GM18870 (cell line): ENCODE measurements around the gene PITPNB.

Experiments used
- ATAC-seq: cut with Tn5 transposase; IDR thresholded peaks from one replicate; pipeline ENCODE4 v1.9.1; 2021; ENCODE audit warnings: moderate library complexity; ENCODE audit not compliant: unreplicated experiment

PITPNB gene

GRCh38 chr22:27835446-27835845 is 83.6 kb downstream of the PITPNB start:
- ATAC-seq, result no peak

DNA sequence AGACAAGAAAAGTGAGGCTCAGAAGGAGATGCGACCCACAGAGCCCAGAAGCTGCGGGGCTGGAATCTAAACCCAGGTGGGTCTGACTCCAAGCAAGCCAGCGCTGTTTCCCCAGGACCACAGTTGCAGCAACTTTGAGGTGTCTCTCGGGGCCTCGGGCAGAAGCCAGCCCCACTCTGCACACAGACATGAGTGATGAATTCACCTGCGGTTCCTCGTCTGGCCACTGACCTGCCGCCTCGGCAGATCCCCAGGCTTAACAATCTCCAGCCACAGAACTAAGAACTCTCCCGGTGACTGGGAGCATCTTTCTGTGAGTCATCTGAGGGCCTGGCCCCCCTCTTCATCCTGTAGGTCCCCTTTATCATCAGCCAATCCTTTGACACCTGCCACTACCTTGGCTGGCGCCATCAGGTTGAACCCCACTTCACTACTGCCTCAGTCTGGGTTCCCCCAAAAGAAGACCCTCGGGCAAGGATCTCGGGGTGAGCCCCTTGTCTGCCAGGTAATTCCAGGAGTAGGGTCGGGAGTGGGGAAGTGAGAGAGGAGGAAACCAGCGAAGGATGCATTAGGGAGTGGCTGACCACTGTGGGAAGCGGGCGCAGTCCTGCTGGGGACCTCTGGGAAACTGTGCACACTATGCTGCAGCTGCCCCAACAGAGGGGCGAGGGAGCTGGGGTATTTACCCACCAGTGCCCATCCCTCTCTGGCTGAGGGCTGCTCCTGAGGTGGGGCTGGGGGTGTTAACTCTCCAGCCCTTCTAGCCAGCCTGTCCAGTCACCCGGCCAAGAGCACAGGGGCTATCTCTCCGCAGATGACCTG is 84.5 kb downstream of the PITPNB start:
- no peak for ATAC-seq

- ATAC-seq, result no peak
These were observed 85.3 kb downstream of the PITPNB start for GRCh38 chr22:27833803-27834202.

DNA sequence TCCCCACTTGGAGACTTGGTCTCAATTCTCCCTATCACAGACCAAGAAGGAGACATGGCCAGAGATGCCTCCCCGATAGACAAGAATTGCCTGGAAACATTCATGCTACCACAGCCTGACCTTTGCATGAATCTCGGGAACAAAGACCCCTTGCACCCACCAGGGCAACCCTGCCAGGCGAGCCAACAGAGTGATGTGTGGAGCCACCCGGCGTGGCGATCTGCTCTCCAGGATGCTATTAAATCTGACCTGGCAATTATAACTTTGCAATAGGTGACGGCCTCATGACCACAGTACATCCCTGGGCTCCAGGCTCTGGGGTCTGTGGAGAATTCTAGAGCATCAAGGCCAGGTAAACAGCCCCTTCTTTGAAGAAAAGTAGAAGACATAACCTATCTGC is 86.5 kb downstream of the PITPNB start:
- ATAC-seq, result no peak

DNA sequence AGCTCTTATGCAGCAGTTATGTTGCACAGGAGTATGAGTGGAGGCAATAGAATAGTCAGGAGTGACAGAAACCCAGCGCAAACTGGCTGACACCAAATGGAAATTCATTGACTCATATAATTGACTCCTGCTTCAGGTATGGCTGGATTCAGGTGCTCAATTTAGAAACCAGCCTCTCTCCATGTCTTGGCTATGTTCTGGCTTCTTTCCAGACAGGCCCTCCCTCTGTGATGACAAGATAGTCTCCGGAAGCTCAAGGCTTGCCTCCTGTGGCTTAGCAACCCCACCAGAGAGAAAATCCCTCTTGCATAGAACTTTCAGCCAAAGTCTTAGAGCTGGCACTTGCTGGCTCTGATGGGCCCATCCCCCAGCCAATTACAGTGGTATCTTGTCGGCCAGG is 89.4 kb downstream of the PITPNB start:
- ATAC-seq, result no peak

DNA sequence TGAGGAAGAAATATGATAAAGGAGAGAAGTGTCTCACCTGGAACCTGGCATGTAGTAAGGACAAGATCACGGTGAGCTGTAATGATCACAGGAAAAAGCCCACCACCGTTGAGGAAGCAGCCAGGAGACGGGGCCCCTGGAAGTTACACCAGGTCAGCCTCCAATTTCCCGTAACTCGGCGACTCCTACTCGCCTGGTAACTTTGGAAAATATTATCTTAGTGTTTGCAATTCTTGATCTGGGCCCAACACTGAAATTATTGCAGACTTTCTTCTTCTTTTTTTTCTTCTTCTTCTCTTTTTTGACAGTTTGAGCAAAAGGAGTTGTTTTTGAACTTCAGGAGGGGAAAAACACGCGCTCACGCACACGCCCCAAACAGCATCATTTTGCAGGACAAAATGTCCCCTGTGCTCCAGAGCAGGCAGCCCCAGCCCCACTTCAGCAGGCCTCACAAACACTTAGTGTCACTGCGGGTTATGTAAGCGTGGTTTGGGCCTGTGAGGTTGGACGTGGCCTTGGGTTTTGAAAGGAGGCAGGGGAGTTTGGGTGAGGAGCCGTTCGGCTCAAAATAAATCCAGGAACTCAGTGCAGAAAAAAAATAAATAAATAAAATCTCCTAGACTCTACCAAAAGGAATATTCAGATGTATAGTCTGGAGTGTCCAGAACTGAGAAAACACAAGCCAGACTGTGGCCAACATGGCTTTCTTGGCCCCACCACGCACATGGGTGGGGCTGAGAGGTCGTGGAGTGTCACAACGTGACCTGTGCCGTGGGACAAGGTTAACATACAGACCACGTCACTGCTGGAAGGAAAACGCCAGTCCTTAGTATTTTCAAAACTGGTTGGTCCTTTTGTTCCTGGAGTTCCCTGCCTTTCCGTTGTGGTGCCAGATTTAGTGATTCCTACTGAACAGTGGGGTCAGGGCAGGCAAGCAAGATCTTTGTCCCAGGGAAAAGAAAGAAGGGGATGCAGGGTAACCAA is 91.2 kb downstream of the PITPNB start:
- no peak for ATAC-seq

DNA sequence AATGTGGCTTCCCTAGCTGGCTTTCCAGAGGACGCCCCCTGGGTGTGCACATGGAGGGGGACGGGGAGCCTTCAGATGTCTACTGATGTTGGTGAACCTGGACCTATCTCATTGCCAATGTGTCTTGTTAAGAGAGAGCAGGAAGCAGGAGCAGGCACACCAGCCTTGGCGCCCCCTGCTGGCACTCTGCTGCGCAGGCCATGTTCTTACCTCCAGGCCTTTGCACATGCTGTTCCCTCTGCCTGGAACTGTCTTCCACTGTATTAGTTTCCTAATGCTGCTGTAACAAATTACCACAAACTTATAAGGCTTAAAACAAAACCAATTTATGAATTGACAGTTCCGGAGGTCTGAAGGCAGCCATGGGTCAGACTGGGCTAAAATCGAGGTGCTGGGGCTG is 93.9 kb downstream of the PITPNB start:
- no peak for ATAC-seq

- no peak for ATAC-seq
These were observed 95.8 kb downstream of the PITPNB start for GRCh38 chr22:27823221-27823620.

DNA sequence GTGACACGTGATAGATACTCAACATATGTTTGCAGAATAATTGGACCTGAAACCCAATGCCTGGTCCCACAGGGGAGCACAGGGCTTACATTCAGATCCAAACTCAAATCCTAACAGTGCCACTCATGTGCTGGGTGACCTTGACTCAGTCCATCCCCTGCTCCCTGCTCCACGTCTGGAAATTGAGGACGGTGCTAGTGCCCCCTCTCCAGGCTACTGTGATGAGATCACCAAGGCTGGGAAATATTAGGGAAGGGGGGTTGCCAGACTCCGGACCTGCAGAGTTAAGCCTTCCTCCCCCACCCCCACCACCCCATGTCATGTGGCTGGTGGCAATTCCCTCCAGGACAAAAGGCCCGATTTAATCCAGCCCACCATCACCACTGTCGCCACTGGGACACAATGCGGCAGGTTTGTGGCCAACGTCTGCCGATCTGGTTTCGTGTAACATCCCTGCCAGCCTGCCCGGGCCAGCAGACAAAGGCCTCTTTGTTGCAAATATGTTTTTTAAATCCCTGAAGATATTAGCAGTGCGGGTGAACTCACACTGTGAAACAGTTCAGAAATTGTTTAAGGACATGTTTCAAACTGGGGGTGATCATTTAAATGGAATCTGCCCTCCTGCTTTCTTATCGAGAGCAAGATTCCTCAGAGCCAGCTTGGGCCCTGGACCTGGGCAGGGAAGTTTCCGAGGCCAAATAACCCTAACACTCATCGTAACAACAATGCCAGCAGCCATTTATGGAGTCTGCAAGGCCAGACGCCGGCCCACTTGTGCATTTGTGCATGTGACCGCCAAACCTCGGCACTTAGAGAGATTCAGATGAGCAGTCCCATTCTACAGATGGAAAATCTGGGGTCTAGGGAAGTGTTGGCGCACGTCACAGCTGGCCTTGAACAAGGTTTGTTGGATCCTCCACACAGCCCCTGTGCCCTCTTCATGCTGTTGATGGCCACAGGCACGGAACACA is 97.9 kb downstream of the PITPNB start:
- ATAC-seq, result no peak

- ATAC-seq, result no peak
These were observed 102.5 kb downstream of the PITPNB start for GRCh38 chr22:27816552-27816951.

DNA sequence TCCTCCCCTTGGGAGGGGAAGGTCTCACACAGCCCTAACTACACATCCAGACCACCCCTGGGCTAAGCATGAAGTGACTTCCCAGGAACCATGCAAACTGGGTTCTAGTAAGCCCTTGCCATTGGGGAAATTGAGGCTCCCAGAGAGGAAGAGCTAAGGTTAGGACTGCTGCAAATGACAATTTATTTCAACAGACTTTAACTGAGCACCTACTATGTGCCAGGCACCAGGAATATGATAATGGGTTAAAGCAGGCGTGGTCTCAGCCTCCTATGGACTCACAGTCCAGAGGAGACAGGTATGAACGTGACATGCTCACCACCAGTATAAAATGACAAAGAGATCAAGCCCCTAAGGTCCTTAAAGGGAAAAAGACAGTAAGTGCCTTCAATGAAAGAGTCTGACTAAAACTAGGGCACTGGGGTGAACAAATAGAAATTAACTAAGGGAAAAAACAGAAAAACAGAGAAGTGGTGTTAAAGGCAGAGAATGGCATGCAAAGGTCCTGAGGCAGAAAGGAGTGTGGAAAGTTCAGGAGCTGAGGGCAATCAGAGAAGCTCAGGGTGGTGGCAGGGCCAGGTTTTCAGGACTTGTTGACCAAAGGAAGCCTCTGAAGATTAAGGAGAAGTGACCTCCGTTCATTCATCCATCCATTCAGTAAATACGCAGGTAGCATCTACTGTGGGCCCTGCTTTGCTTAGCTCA is 103.1 kb downstream of the PITPNB start:
- no peak for ATAC-seq

GRCh38 chr22:27814993-27815392 is 104.1 kb downstream of the PITPNB start:
- ATAC-seq, result no peak

DNA sequence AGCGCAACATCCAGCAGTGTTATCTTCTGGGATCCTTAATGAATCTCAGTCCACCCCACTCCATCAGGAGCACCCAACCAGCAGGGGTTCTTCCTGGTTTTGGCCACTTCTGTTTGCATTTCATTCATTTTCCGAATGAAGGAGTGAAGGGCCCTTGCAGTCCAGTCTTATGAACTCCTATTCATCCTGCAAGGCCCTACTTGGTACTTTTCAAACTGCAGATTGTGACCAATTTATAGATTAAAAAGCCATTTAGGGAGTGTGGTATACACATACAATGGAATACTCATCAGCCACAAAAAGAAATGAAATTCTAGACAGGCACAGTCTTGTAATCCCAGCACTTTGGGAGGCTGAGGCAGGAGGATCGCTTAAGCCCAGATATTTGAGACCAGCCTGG is 107.3 kb downstream of the PITPNB start:
- ATAC-seq, result no peak

DNA sequence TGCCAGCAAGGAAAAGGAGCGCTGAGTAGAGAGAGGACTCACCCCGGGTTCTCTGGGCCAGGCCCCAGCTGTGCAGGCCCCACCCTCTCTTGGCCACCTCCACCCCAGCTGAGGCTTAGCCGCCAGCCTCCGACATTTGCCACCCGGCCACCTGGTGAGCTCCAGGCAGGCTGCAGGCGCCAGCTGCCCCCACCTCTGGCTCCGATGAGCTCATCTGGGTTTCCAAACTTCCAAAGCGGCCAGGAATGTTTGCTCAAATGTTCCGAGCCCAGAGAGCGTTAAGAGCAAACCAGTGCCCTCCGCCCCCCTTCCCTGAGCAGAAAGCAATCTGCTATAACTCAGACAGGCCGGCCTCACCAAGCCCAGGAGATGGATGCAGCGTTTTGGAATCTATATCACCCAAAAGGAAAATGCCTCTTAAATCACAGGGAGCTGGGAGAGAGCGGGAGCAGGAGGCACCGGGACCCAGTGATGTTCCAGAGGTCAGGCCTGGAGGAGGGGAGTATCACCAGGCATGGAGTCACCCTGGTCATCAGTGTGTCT is 108.4 kb downstream of the PITPNB start:
- ATAC-seq, result no peak

- no peak for ATAC-seq
These were observed 109.1 kb downstream of the PITPNB start for GRCh38 chr22:27809700-27810608.

GRCh38 chr22:27809226-27809603 is 109.8 kb downstream of the PITPNB start:
- ATAC-seq, result no peak

GRCh38 chr22:27808451-27809225 is 110.4 kb downstream of the PITPNB start:
- no peak for ATAC-seq

DNA sequence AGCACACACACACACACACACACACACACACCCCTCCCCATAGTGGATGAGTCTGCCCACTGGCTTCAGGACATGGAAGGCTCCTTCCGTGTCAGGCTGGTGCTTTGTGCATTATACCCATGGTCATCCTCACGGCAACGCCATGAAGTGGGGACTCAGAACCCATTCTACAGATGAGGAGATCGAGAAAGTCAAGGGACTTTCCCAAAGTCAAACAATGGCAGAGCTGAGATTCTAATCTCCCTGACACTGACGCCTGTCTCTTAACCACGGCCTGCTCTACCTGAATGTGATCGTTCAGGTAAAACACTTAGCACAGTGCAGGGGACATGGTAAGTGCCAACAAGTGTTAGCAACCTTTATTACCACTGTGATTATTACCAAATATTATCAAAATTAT is 113.2 kb downstream of the PITPNB start:
- no peak for ATAC-seq
